Esophagus muscularis mucosa (tissue), 4 donors: Measurements from ENCODE around the gene DPYD. TPM values are rescaled to one million over a fixed set of nuclear protein-coding genes. Genes with fewer than 3 reads are reported as not detected.

ENCODE experiments used
- DNase-seq: peaks from one replicate; pipeline ENCODE4 v3.0.0-alpha.2; 2017; ENCODE audit errors: extremely low spot score
- H3K27ac ChIP-seq, 4 donors: fragments of 200-600 bp; sonication (generic); replicated peaks in 1 of 4; 1 replicate in 3 of 4; 2 replicates in 1 of 4; pipeline ENCODE4 v1.5.1; 2016 to 2019; ENCODE audit warnings: mild to moderate bottlenecking in 1 of 4
- H3K27me3 ChIP-seq, 4 donors: fragments of 200-600 bp; sonication (generic); one replicate each; pipeline versions ENCODE4 v1.5.1 to v1.6.0; 2016 to 2019
- H3K36me3 ChIP-seq, 4 donors: fragments of 200-600 bp; sonication (generic); one replicate each; pipeline ENCODE4 v1.5.1; 2016 to 2019
- H3K4me1 ChIP-seq, 4 donors: fragments of 200-600 bp; sonication (generic); one replicate each; pipeline ENCODE4 v1.5.1; 2016 to 2019
- H3K4me3 ChIP-seq, 4 donors: fragments of 200-600 bp; sonication (generic); 1 replicate in 2 of 4; 2 replicates in 2 of 4; pipeline ENCODE4 v1.5.1; 2016 to 2019; ENCODE audit warnings: mild to moderate bottlenecking in 4 of 4, moderate library complexity in 1 of 4
- H3K9me3 ChIP-seq, 4 donors: fragments of 200-600 bp; sonication (generic); 1 replicate in 3 of 4; 2 replicates in 1 of 4; pipeline ENCODE4 v1.5.1; 2016 to 2019
- EP300 ChIP-seq: sonication (generic); formaldehyde crosslinking; IDR thresholded peaks from one replicate; pipeline ENCODE4 v1.6.1; 2017; ENCODE audit warnings: antibody characterized with exemption
- POLR2A ChIP-seq: fragments of 450-650 bp; IDR thresholded peaks from one replicate; pipeline ENCODE4 v1.6.1; 2017; ENCODE audit warnings: antibody characterized with exemption, moderate library complexity, mild to moderate bottlenecking, low read depth
- POLR2AphosphoS5 ChIP-seq, 2 donors: sonication (generic); formaldehyde crosslinking; IDR thresholded peaks; one replicate each; pipeline ENCODE4 v1.6.1; 2017; ENCODE audit warnings: antibody characterized with exemption in 2 of 2
- WGBS: methylation state at CpG from one replicate; pipeline ENCODE4 v1.1.5; 2018; 5-methylcytosine and 5-hydroxymethylcytosine counted together
- intact Hi-C: fragments of 100-400 bp; cut with DNase I; formaldehyde crosslinking; loops from one replicate; pipeline ENCODE4 v1.15.1; 2023
- total RNA-seq, 4 donors: library from RNA; depleted of rRNA; stranded (reverse); fragments of >200 nt; gene quantifications; one replicate each; pipeline versions ENCODE4 v1.1.0 to v1.2.1, GENCODE V29; 2016
- TF ChIP-seq, protein P1 (sequence below), 3 experiments: fragments of 200-600 bp in 2 of 3; fragments of 450-650 bp in 1 of 3; sonication (generic) in 2 of 3; IDR thresholded peaks; one replicate each; pipeline ENCODE4 v1.5.1; 2017 to 2019; ENCODE audit warnings: antibody characterized with exemption in 3 of 3, mild to moderate bottlenecking in 2 of 3, moderate library complexity in 1 of 3

The DPYD gene
- total RNA-seq, 4 donors from 2014 or later, result 31.1 to 36.6 (median 31.7) TPM

DNA sequence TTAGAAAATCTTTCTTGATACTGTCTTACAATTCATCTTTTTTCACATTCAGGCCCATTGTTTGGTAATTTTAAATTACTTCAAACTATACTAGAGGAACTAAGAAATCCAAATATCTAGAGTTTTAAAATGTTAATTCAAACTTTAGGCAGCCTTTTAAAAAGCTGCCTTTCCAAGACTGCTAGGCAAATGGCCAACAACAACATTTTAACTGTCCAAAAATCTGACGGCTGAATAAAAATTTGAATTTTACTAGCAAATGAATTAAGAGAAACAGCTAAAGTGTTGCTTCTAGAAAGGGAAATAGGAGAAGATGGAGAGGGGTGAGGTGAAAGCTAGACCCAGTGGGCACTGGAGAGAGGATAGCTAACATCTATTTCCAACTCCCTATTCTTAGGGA lies 17.2 kb downstream of the DPYD start:
- DNase-seq, result no peak
- no peaks in the 10 kb centered on the region for H3K27me3 ChIP-seq
- H3K27ac ChIP-seq, result no peak overlapping the region
- no peaks in the 10 kb centered on the region for H3K36me3 ChIP-seq
- no peak for TF ChIP-seq POLR2A
- TF ChIP-seq EP300, result no peak
- TF ChIP-seq, protein P1, sequence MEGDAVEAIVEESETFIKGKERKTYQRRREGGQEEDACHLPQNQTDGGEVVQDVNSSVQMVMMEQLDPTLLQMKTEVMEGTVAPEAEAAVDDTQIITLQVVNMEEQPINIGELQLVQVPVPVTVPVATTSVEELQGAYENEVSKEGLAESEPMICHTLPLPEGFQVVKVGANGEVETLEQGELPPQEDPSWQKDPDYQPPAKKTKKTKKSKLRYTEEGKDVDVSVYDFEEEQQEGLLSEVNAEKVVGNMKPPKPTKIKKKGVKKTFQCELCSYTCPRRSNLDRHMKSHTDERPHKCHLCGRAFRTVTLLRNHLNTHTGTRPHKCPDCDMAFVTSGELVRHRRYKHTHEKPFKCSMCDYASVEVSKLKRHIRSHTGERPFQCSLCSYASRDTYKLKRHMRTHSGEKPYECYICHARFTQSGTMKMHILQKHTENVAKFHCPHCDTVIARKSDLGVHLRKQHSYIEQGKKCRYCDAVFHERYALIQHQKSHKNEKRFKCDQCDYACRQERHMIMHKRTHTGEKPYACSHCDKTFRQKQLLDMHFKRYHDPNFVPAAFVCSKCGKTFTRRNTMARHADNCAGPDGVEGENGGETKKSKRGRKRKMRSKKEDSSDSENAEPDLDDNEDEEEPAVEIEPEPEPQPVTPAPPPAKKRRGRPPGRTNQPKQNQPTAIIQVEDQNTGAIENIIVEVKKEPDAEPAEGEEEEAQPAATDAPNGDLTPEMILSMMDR (IDR thresholded peaks at IDR 0.05), result no peak
- TF ChIP-seq POLR2AphosphoS5 (IDR thresholded peaks at IDR 0.05), result no peak
- H3K4me1 ChIP-seq, result peaks cover 22 to 39% (median 29%) of the 10 kb centered on the region in 4 donors
- no peak overlapping the region for H3K4me3 ChIP-seq
- WGBS, result 10% methylated on average over 1 of the region's 1 CpG
- intact Hi-C loops, result no loop called here
- no peaks in the 10 kb centered on the region for H3K9me3 ChIP-seq

DNA sequence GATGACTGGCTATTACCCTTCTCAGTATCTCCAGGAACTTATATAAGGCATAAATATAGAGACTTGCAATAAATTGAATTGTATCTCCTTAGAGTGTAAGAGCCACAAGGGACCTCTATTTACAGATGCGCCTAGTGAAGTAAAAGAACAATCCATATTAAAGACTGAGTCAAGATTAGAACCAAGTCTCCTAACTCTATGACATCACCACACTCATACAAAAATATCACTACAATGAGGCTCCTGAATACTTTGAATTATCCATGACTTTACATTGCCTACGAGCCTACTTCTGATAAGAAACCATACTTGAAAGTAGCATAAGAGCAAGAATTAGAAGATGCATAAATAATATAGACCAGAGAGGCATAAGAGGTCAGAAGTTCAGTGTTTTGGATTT lies 18.8 kb downstream of the DPYD start:
- Histone ChIP-seq H3K36me3 (no peaks in the 10 kb centered on the region), H3K4me1 (peaks cover 22 to 39% (median 26%) of the 10 kb centered on the region in 4 donors), H3K9me3 (no peaks in the 10 kb centered on the region), H3K27me3 (no peaks in the 10 kb centered on the region), H3K27ac (no peak overlapping the region), H3K4me3 (no peak overlapping the region)
- TF ChIP-seq, protein P1 (IDR thresholded peaks at IDR 0.05), result no peak
- TF ChIP-seq POLR2AphosphoS5 (IDR thresholded peaks at IDR 0.05) (no peak), POLR2A (no peak)
- intact Hi-C loops, result no loop called here
- 95% methylated on average over 2 of the region's 2 CpGs for WGBS
- DNase-seq, result no peak

DNA sequence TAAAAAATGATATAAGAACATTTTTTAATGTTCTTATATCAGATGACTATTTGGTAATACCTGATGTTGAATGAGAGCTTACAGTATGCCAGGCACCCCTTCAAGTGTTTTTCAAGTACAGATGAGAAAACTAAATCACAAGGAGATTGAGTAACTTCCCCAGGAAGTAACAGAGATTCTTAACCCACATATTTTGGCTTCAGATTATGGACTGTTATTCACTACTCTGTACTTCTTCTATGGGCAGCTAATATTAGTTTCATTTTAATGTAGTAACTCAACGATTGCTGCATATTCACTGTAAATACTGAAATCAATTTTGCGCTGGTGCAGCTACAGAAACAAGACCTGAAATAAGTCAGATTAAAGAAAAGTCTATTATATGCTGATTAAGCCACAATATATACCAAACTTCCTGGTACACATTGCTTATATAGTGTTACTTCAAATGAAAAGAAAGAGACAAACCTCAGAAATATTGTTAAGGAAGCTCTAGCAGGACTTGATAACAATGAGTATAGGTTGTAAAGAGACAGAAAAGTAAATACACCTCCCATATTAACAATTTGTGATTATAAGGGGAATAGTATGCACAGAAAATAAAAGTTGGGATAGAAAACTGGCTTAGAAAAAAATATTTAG lies 19.7 kb downstream of the DPYD start:
- no peaks in the 10 kb centered on the region for H3K9me3 ChIP-seq
- H3K4me1 ChIP-seq, result peaks cover 18 to 33% (median 26%) of the 10 kb centered on the region in 4 donors
- H3K27me3 ChIP-seq, result no peaks in the 10 kb centered on the region
- no peak overlapping the region for H3K27ac ChIP-seq
- no peaks in the 10 kb centered on the region for H3K36me3 ChIP-seq
- WGBS, result 66% methylated on average over 2 of the region's 2 CpGs
- intact Hi-C loops, result no loop called here
- H3K4me3 ChIP-seq, result no peak overlapping the region
- no peak for DNase-seq
- TF ChIP-seq, protein P1 (IDR thresholded peaks at IDR 0.05), result no peak
- TF ChIP-seq POLR2AphosphoS5 (IDR thresholded peaks at IDR 0.05) (no peak), POLR2A (no peak), EP300 (no peak)

DNA sequence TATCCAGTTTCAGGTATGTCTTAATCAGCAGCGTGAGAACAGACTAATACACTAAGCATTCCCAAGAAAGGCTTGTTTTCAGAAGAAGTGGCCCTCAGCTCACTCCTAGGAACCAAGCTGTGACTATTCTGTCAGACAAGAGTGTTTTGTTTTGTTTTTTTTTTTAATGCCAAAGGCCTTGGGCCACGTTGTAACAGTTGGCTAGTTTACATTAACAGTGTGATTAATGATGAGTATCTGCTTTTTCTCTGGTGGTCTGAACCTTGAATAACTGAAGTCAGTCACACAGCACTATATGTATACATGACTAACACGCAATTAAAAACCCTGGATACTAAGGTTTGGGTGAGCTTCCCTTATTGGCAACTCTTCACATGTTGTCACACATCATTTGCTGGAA lies 21.9 kb downstream of the DPYD start:
- 73% methylated on average over 3 of the region's 3 CpGs for WGBS
- no peak overlapping the region for H3K4me3 ChIP-seq
- TF ChIP-seq POLR2A, result no peak
- no peak for TF ChIP-seq EP300
- no peak for TF ChIP-seq POLR2AphosphoS5 (IDR thresholded peaks at IDR 0.05)
- no peaks in the 10 kb centered on the region for H3K9me3 ChIP-seq
- no peaks in the 10 kb centered on the region for H3K27me3 ChIP-seq
- DNase-seq, result no peak
- H3K36me3 ChIP-seq, result no peaks in the 10 kb centered on the region
- peaks cover 11 to 24% (median 20%) of the 10 kb centered on the region in 4 donors for H3K4me1 ChIP-seq
- intact Hi-C loops, result no loop called here
- no peak overlapping the region for H3K27ac ChIP-seq

DNA sequence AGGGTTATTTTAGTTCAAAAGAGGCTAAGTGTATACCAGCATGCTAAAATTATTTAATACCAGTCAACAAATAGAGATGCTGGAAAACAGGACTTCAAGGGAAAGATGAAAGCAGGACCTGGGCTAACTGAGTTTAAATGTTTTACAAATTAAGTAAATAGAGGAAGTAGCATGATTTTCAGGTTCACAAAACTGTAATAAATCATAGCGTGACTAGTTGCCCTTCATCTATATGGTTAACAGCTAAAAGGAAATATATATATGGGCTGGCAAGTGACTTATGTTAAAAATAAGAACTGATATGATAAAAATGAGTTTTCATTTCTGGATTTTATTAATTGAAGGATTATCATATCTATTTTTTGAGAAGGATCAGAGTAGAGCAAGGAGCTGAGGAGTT lies 25.6 kb downstream of the DPYD start:
- DNase-seq, result no peak
- H3K4me3 ChIP-seq, result no peak overlapping the region
- WGBS, result 86% methylated on average over 1 of the region's 1 CpG
- peaks cover 0 to 6% (median 0%) of the 10 kb centered on the region in 4 donors for H3K4me1 ChIP-seq
- H3K36me3 ChIP-seq, result no peaks in the 10 kb centered on the region
- H3K9me3 ChIP-seq, result no peaks in the 10 kb centered on the region
- intact Hi-C loops, result no loop called here
- H3K27ac ChIP-seq, result no peak overlapping the region
- no peaks in the 10 kb centered on the region for H3K27me3 ChIP-seq
- no peak for TF ChIP-seq POLR2AphosphoS5 (IDR thresholded peaks at IDR 0.05)
- no peak for TF ChIP-seq EP300
- TF ChIP-seq POLR2A, result no peak
- TF ChIP-seq, protein P1 (IDR thresholded peaks at IDR 0.05), result no peak
